ENCODE measurements around the gene TIAM1. TPM values are rescaled to one million over a fixed set of nuclear protein-coding genes. Genes with fewer than 3 reads are reported as not detected.

The TIAM1 gene
- total and polyA plus RNA-seq, 2 donors = 25.8 to 30.5 TPM

DNA sequence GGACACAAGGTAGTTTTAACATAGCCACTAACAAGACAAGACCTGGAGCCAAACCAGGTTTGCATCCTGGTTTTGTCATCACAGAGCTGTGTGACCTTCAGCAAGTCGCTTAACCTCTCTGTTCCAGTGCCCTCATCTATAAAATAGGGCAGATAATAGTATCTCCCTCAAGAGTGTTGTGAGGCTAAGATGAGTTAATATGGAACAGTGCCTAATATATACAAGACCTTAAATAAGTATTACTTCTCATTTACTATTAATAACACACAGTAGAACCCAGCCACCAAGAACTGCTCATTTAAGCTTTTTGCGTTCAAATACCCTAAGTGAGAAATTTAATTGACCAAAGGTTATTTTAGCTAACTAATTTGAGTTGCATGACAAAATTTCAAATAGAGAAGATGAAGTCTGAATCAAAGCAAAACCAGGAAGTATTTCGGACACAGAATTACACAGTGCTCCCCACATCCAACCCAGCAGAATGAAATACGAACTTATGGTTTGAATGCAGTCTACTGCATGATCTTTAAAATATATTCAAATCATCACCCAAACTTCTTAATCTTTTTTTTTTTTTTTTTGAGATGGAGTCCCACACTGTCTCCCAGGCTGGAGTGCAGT is 181.9 kb downstream of the TIAM1 start:
- Histone ChIP-seq H3K36me3 (ENCODE audit: control insufficient read depth in 2 of 2, insufficient read depth in 2 of 2, low read length in 1 of 2) (peaks cover 2 to 12% of the 10 kb centered on the region in 2 donors), H3K27me3 (ENCODE audit: control insufficient read depth in 2 of 2, insufficient read depth in 1 of 2, low read length in 1 of 2) (no peaks in the 10 kb centered on the region), H3K4me3 (ENCODE audit: low read length in 2 of 2) (no peak overlapping the region), H3K27ac (ENCODE audit: low read depth in 1 of 2, low read length in 1 of 2) (no peak overlapping the region), H3K9me3 (ENCODE audit: control insufficient read depth in 2 of 2, insufficient read depth in 1 of 2, low read length in 1 of 2) (peaks cover 0 to 4% of the 10 kb centered on the region in 2 donors), H3K4me1 (ENCODE audit: control insufficient read depth in 2 of 2, insufficient read depth in 2 of 2, low read length in 2 of 2) (peaks cover 24 to 36% of the 10 kb centered on the region in 2 donors)
- WGBS = 96% methylated on average over 4 of the region's 4 CpGs
- no peak for DNase-seq (ENCODE audit: low read depth in 6 of 9, low spot score in 9 of 9)

- peaks cover 2 to 16% of the 10 kb centered on the region in 2 donors for H3K36me3 ChIP-seq (ENCODE audit: control insufficient read depth in 2 of 2, insufficient read depth in 2 of 2, low read length in 1 of 2)
- no peak for DNase-seq (ENCODE audit: low read depth in 6 of 9, low spot score in 9 of 9)
- H3K4me3 ChIP-seq (ENCODE audit: low read length in 2 of 2) = no peak overlapping the region
- H3K9me3 ChIP-seq (ENCODE audit: control insufficient read depth in 2 of 2, insufficient read depth in 1 of 2, low read length in 1 of 2) = peaks cover 1 to 4% of the 10 kb centered on the region in 2 donors
- 93% methylated on average over 5 of the region's 5 CpGs for WGBS
- no peaks in the 10 kb centered on the region for H3K27me3 ChIP-seq (ENCODE audit: control insufficient read depth in 2 of 2, insufficient read depth in 1 of 2, low read length in 1 of 2)
- no peak overlapping the region for H3K27ac ChIP-seq (ENCODE audit: low read depth in 1 of 2, low read length in 1 of 2)
- H3K4me1 ChIP-seq (ENCODE audit: control insufficient read depth in 2 of 2, insufficient read depth in 2 of 2, low read length in 2 of 2) = peaks cover 24 to 36% of the 10 kb centered on the region in 2 donors
Observed at GRCh38 chr21:31161157-31161556, 182.9 kb downstream of the TIAM1 start.

- H3K36me3 ChIP-seq (ENCODE audit: control insufficient read depth in 2 of 2, insufficient read depth in 2 of 2, low read length in 1 of 2) = peaks cover under 1 to 19% of the 10 kb centered on the region in 2 donors
- H3K4me3 ChIP-seq (ENCODE audit: low read length in 2 of 2) = no peak overlapping the region
- peak overlapping the region; percentile 74 to 84 for H3K27ac ChIP-seq (ENCODE audit: low read depth in 1 of 2, low read length in 1 of 2)
- peaks cover 1 to 8% of the 10 kb centered on the region in 2 donors for H3K9me3 ChIP-seq (ENCODE audit: control insufficient read depth in 2 of 2, insufficient read depth in 1 of 2, low read length in 1 of 2)
- H3K27me3 ChIP-seq (ENCODE audit: control insufficient read depth in 2 of 2, insufficient read depth in 1 of 2, low read length in 1 of 2) = no peaks in the 10 kb centered on the region
- H3K4me1 ChIP-seq (ENCODE audit: control insufficient read depth in 2 of 2, insufficient read depth in 2 of 2, low read length in 2 of 2) = peaks cover 22 to 35% of the 10 kb centered on the region in 2 donors
- DNase-seq (ENCODE audit: low read depth in 6 of 9, low spot score in 9 of 9) = no peak
- WGBS = 71% methylated on average over 5 of the region's 5 CpGs
Observed at GRCh38 chr21:31159808-31160207, 184.3 kb downstream of the TIAM1 start.

- Histone ChIP-seq H3K4me1 (ENCODE audit: control insufficient read depth in 2 of 2, insufficient read depth in 2 of 2, low read length in 2 of 2) (peaks cover 21 to 32% of the 10 kb centered on the region in 2 donors), H3K9me3 (ENCODE audit: control insufficient read depth in 2 of 2, insufficient read depth in 1 of 2, low read length in 1 of 2) (peaks cover 1 to 8% of the 10 kb centered on the region in 2 donors), H3K27me3 (ENCODE audit: control insufficient read depth in 2 of 2, insufficient read depth in 1 of 2, low read length in 1 of 2) (no peaks in the 10 kb centered on the region), H3K4me3 (ENCODE audit: low read length in 2 of 2) (peak overlapping the region in 1 of 2 donors; percentile 11), H3K36me3 (ENCODE audit: control insufficient read depth in 2 of 2, insufficient read depth in 2 of 2, low read length in 1 of 2) (peaks cover 6 to 20% of the 10 kb centered on the region in 2 donors), H3K27ac (ENCODE audit: low read depth in 1 of 2, low read length in 1 of 2) (peak overlapping the region; percentile 81 to 84)
- DNase-seq (ENCODE audit: low read depth in 6 of 9, low spot score in 9 of 9) = peak in 8 of 9 donors; percentile 30 to 87 (median 60)
- WGBS = 72% methylated on average over 8 of the region's 8 CpGs
Observed at GRCh38 chr21:31158789-31159581, 185.1 kb downstream of the TIAM1 start.

GRCh38 chr21:31157756-31158155 is 186.3 kb downstream of the TIAM1 start:
- Histone ChIP-seq H3K27me3 (ENCODE audit: control insufficient read depth in 2 of 2, insufficient read depth in 1 of 2, low read length in 1 of 2) (no peaks in the 10 kb centered on the region), H3K9me3 (ENCODE audit: control insufficient read depth in 2 of 2, insufficient read depth in 1 of 2, low read length in 1 of 2) (peaks cover 1 to 8% of the 10 kb centered on the region in 2 donors), H3K27ac (ENCODE audit: low read depth in 1 of 2, low read length in 1 of 2) (peak overlapping the region in 1 of 2 donors; percentile 43), H3K4me3 (ENCODE audit: low read length in 2 of 2) (no peak overlapping the region), H3K4me1 (ENCODE audit: control insufficient read depth in 2 of 2, insufficient read depth in 2 of 2, low read length in 2 of 2) (peaks cover 21 to 32% of the 10 kb centered on the region in 2 donors), H3K36me3 (ENCODE audit: control insufficient read depth in 2 of 2, insufficient read depth in 2 of 2, low read length in 1 of 2) (peaks cover 6 to 26% of the 10 kb centered on the region in 2 donors)
- no peak for DNase-seq (ENCODE audit: low read depth in 6 of 9, low spot score in 9 of 9)
- WGBS = 96% methylated on average over 5 of the region's 5 CpGs

GRCh38 chr21:31156662-31157061 is 187.4 kb downstream of the TIAM1 start:
- Histone ChIP-seq H3K4me3 (ENCODE audit: low read length in 2 of 2) (no peak overlapping the region), H3K27me3 (ENCODE audit: control insufficient read depth in 2 of 2, insufficient read depth in 1 of 2, low read length in 1 of 2) (no peaks in the 10 kb centered on the region), H3K27ac (ENCODE audit: low read depth in 1 of 2, low read length in 1 of 2) (no peak overlapping the region), H3K36me3 (ENCODE audit: control insufficient read depth in 2 of 2, insufficient read depth in 2 of 2, low read length in 1 of 2) (peaks cover 9 to 32% of the 10 kb centered on the region in 2 donors), H3K4me1 (ENCODE audit: control insufficient read depth in 2 of 2, insufficient read depth in 2 of 2, low read length in 2 of 2) (peaks cover 21 to 32% of the 10 kb centered on the region in 2 donors), H3K9me3 (ENCODE audit: control insufficient read depth in 2 of 2, insufficient read depth in 1 of 2, low read length in 1 of 2) (peaks cover 1 to 8% of the 10 kb centered on the region in 2 donors)
- DNase-seq (ENCODE audit: low read depth in 6 of 9, low spot score in 9 of 9) = no peak
- 100% methylated on average over 2 of the region's 2 CpGs for WGBS

DNA sequence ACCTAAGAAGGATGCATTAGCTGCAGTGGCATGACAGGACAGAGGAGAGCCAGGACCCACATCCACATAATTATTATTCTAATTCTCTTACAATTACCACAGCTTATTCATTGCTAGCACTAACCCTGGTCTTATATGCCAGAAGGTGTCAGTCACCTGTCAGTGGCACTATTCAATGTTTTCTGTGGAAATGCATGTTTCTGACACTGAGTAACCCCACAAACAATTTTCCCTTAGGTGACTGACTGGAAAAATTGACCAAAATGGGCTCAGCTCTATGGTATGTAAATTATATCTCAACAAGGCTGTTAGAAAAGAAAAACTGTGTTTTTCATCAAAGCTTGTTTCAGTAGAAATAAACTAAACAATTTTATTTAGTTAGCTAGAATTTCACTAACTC is 187.9 kb downstream of the TIAM1 start:
- H3K27me3 ChIP-seq (ENCODE audit: control insufficient read depth in 2 of 2, insufficient read depth in 1 of 2, low read length in 1 of 2) = no peaks in the 10 kb centered on the region
- H3K27ac ChIP-seq (ENCODE audit: low read depth in 1 of 2, low read length in 1 of 2) = no peak overlapping the region

DNA sequence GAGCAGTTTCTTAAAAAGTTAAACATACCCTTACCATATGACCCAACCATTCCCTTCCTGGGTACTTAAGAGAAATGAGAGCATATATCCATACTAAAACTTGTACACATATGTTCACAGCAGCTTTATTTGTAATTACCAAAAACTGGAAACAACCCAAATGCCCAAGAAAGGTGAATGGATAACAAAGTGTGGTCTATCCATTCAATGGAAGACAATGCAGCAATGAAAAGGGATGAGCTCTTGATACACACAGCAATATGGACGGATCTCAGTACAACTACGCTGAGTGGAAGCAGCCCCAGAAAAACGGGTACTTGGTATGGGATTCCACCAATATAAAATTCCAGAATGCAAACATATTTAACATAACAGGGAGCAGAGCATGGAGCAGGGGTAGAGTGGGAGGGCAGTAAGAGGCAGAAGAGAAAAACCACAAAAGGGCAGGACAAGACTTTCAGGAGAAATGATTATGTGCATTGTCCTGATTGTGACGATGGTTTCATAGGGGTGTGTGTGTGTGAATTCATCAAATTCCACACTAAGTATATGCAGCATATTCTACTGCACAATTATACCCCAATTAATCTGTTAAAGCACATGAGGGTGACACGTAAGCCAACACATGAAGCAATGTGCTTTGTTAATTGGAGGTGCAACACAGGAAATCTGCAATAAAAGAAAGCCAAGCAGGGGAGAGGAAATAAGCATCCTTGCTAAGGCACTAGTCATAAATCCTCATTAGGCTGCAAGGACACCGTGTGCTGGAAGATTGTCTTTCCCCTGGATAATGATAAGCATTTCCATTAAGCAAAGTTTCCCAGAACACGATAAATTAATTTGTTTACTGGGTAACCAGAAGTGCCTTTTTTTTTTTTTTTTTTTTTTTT is 192.7 kb downstream of the TIAM1 start:
- no peak for DNase-seq (ENCODE audit: low read depth in 6 of 9, low spot score in 9 of 9)
- Histone ChIP-seq H3K9me3 (ENCODE audit: control insufficient read depth in 2 of 2, insufficient read depth in 1 of 2, low read length in 1 of 2) (peaks cover 0 to 4% of the 10 kb centered on the region in 2 donors), H3K36me3 (ENCODE audit: control insufficient read depth in 2 of 2, insufficient read depth in 2 of 2, low read length in 1 of 2) (peaks cover 9 to 30% of the 10 kb centered on the region in 2 donors), H3K27me3 (ENCODE audit: control insufficient read depth in 2 of 2, insufficient read depth in 1 of 2, low read length in 1 of 2) (no peaks in the 10 kb centered on the region), H3K4me1 (ENCODE audit: control insufficient read depth in 2 of 2, insufficient read depth in 2 of 2, low read length in 2 of 2) (peaks cover 9 to 12% of the 10 kb centered on the region in 2 donors), H3K4me3 (ENCODE audit: low read length in 2 of 2) (no peak overlapping the region), H3K27ac (ENCODE audit: low read depth in 1 of 2, low read length in 1 of 2) (no peak overlapping the region)
- WGBS = 89% methylated on average over 7 of the region's 7 CpGs

More for the DNA sequence above, 187.9 kb downstream of the TIAM1 start:
- DNase-seq (ENCODE audit: low read depth in 6 of 9, low spot score in 9 of 9) = no peak
- Histone ChIP-seq H3K9me3 (ENCODE audit: control insufficient read depth in 2 of 2, insufficient read depth in 1 of 2, low read length in 1 of 2) (peaks cover 1 to 8% of the 10 kb centered on the region in 2 donors), H3K4me3 (ENCODE audit: low read length in 2 of 2) (no peak overlapping the region), H3K4me1 (ENCODE audit: control insufficient read depth in 2 of 2, insufficient read depth in 2 of 2, low read length in 2 of 2) (peaks cover 21 to 35% of the 10 kb centered on the region in 2 donors), H3K36me3 (ENCODE audit: control insufficient read depth in 2 of 2, insufficient read depth in 2 of 2, low read length in 1 of 2) (peaks cover 9 to 34% of the 10 kb centered on the region in 2 donors)

Measured in thymus (tissue), 11 donors.